NCI-H187 treated with DMSO at 0.1 percent for 48 hours (cell line): ENCODE results near the gene VDR.
"Not testable (repeated sequence)": the region's sequence is repeated elsewhere in the genome, so short reads cannot be mapped to it uniquely, and the experiment has no call there.

ENCODE experiments used
- DNase-seq: peaks from one replicate; lab custom pipeline; 2025; lab: John Stamatoyannopoulos, UW

VDR gene

GRCh38 chr12:47828976-47829482, 75.8 kb downstream of the VDR start:
- no peak for DNase-seq

- DNase-seq = no peak
Observed at GRCh38 chr12:47828008-47828975, 76.5 kb downstream of the VDR start.

GRCh38 chr12:47825173-47825639, 79.6 kb downstream of the VDR start:
- DNase-seq = no peak

- DNase-seq = no peak
Observed at GRCh38 chr12:47824635-47825034, 80.2 kb downstream of the VDR start.

GRCh38 chr12:47824198-47824597, 80.6 kb downstream of the VDR start:
- DNase-seq = no peak

- DNase-seq = no peak
Observed at GRCh38 chr12:47823422-47824086, 81.2 kb downstream of the VDR start.

GRCh38 chr12:47822863-47823262, 81.9 kb downstream of the VDR start:
- DNase-seq = no peak

GRCh38 chr12:47822401-47822800, 82.4 kb downstream of the VDR start:
- no peak for DNase-seq

- no peak for DNase-seq
Observed at GRCh38 chr12:47821346-47821706, 83.5 kb downstream of the VDR start.

GRCh38 chr12:47820631-47821345, 84.0 kb downstream of the VDR start:
- no peak for DNase-seq

- no peak for DNase-seq
Observed at GRCh38 chr12:47819896-47820630, 84.7 kb downstream of the VDR start, which contains the start of gene HDAC7. Gene HDAC7, minus strand, starts transcription at chr12:47819903. Its CDS starts 118 bp downstream, at chr12:47819785.

GRCh38 chr12:47819138-47819895, 85.5 kb downstream of the VDR start:
- DNase-seq = no peak

- no peak for DNase-seq
Observed at GRCh38 chr12:47818467-47819137, 86.2 kb downstream of the VDR start.

GRCh38 chr12:47818007-47818376, 86.8 kb downstream of the VDR start:
- no peak for DNase-seq

GRCh38 chr12:47817272-47818006, 87.4 kb downstream of the VDR start:
- DNase-seq = no peak

- no peak for DNase-seq
Observed at GRCh38 chr12:47816403-47817271, 88.2 kb downstream of the VDR start.

- DNase-seq = not testable (repeated sequence)
Observed at GRCh38 chr12:47815447-47815846, 89.3 kb downstream of the VDR start.

- DNase-seq = no peak
Observed at GRCh38 chr12:47814539-47815170, 90.1 kb downstream of the VDR start.
